GM19043 (cell line): ENCODE measurements around the gene MSX1.
A peak's percentile ranks its signal among the peaks of the same experiment; 100 is the strongest.

Source experiments
- ATAC-seq: cut with Tn5 transposase; IDR thresholded peaks from one replicate; pipeline ENCODE4 v1.9.1; 2021; ENCODE audit warnings: low read depth; ENCODE audit not compliant: unreplicated experiment

The MSX1 gene

GRCh38 chr4:4838936-4839810, 20.3 kb upstream of the MSX1 start:
- no peak for ATAC-seq

GRCh38 chr4:4840351-4840750, 19.1 kb upstream of the MSX1 start:
- ATAC-seq, result no peak

GRCh38 chr4:4841156-4841555, 18.3 kb upstream of the MSX1 start:
- ATAC-seq, result no peak

- ATAC-seq, result no peak
Measured at GRCh38 chr4:4842476-4843441, 16.7 kb upstream of the MSX1 start.

GRCh38 chr4:4843635-4844291, 15.7 kb upstream of the MSX1 start:
- ATAC-seq, result no peak

GRCh38 chr4:4845027-4845426, 14.4 kb upstream of the MSX1 start:
- no peak for ATAC-seq

GRCh38 chr4:4847011-4847410, 12.5 kb upstream of the MSX1 start:
- ATAC-seq, result no peak

- no peak for ATAC-seq
Measured at GRCh38 chr4:4848540-4848939, 10.9 kb upstream of the MSX1 start.

GRCh38 chr4:4849106-4849505, 10.4 kb upstream of the MSX1 start:
- ATAC-seq, result no peak

GRCh38 chr4:4849524-4850193, 9.8 kb upstream of the MSX1 start:
- ATAC-seq, result no peak

GRCh38 chr4:4851081-4851480, 8.4 kb upstream of the MSX1 start:
- no peak for ATAC-seq

GRCh38 chr4:4851906-4852305, 7.6 kb upstream of the MSX1 start:
- ATAC-seq, result no peak

- ATAC-seq, result peak; percentile 39
Measured at GRCh38 chr4:4852591-4853362, 6.7 kb upstream of the MSX1 start.

- peak; percentile 40 for ATAC-seq
Measured at GRCh38 chr4:4853371-4853823, 6.1 kb upstream of the MSX1 start.

GRCh38 chr4:4853921-4854648, 5.4 kb upstream of the MSX1 start:
- ATAC-seq, result no peak

- ATAC-seq, result no peak
Measured at GRCh38 chr4:4854649-4855295, 4.7 kb upstream of the MSX1 start.

- ATAC-seq, result no peak
Measured at GRCh38 chr4:4855301-4856070, 4.0 kb upstream of the MSX1 start.
